ENCODE results near the gene FAM117B.
"Not testable (repeated sequence)": the region's sequence is repeated elsewhere in the genome, so short reads cannot be mapped to it uniquely, and the experiment has no call there.

The FAM117B gene

DNA sequence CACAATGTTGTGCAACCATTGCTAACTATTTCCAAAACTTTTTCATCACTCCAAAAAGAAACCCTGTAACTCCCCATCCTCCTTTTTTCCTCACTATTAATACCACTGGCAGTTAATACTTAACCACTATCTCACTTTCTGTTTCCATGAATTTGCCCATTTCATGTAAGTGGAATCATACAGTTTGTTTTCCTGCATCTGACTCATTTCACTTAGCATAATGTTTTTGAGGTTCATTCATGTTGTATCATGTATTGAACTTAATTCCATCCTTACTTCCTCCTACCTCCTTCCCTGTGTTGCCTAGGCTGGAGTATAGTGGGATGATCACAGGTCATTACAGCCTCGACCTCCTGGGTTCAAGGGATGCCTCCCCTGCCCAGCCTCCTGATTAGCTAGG is 68.3 kb downstream of the FAM117B start:
- DNase-seq (ENCODE audit: low read depth in 2 of 2): no peak

DNA sequence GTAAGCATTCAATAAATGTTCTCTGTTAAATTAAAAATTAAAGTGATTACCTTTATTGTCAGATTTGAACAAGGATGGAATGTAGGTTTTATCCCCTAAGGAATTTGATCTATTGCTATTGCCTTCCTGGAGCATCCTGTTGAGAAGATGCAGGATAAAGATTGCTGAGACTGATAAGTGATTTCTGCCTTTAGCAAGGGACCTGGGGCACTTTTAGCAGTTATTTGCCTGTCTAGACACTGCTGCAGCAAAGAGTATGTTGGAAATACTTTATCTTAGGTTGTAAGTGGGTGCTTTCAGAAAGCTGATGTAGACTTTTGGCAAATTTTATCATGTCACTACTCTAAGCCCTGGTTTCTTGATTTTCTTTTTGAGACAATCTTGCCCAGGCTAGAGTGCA is 69.5 kb downstream of the FAM117B start:
- DNase-seq (ENCODE audit: low read depth in 2 of 2): no peak

DNA sequence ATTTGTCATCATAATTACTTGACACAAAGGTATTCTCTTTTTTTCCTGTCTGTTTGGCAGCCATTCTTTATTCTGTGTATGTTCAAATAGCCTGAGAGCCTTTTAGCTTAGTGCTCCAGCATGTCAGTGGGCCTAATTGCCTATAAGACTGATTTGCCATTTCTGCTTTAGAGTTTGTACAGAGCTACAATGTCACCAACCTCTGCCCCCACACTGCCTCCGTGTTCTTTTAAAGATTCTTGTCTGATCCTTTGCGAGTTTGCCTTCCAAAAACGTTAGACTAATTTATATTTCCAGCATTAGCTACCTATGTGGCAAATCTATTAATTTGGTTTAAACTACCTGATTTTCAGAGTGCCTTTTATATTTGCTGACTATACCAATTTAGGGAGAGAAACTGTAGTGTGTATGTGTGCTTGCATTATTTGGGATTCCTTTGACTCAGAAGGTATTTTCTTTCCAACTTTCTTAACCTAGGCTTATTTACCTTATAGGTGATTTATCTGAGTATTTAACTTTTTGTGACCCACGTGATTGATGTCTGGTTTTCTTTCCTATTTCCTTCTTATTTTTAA is 70.8 kb downstream of the FAM117B start:
- no peak for DNase-seq (ENCODE audit: low read depth in 2 of 2)

DNA sequence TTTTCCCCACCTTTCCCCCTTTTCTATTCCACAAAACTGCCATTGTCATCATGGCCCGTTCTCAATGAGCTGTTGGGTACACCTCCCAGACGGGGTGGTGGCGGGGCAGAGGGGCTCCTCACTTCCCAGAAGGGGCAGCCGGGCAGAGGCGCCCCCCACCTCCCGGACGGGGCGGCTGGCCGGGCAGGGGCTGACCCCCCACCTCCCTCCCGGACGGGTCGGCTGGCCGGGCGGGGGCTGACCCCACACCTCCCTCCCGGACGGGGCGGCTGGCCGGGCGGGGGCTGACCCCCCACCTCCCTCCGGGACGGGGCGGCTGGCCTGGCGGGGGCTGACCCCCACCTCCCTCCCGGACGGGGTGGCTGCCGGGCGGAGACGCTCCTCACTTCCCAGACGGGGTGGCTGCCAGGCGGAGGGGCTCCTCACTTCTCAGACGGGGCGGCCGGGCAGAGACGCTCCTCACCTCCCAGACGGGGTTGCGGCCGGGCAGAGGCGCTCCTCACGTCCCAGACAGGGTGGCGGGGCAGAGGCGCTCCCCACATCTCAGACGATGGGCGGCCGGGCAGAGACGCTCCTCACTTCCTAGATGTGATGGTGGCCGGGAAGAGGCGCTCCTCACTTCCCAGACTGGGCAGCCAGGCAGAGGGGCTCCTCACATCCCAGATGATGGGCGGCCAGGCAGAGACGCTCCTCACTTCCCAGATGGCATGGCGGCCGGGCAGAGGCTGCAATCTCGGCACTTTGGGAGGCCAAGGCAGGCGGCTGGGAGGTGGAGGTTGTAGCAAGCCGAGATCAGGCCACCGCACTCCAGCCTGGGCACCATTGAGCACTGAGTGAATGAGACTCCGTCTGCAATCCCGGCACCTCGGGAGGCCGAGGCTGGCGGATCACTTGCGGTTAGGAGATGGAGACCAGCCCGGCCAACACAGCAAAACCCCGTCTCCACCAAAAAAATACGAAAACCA is 80.5 kb downstream of the FAM117B start:
- not testable (repeated sequence) for DNase-seq (ENCODE audit: low read depth in 2 of 2)

DNA sequence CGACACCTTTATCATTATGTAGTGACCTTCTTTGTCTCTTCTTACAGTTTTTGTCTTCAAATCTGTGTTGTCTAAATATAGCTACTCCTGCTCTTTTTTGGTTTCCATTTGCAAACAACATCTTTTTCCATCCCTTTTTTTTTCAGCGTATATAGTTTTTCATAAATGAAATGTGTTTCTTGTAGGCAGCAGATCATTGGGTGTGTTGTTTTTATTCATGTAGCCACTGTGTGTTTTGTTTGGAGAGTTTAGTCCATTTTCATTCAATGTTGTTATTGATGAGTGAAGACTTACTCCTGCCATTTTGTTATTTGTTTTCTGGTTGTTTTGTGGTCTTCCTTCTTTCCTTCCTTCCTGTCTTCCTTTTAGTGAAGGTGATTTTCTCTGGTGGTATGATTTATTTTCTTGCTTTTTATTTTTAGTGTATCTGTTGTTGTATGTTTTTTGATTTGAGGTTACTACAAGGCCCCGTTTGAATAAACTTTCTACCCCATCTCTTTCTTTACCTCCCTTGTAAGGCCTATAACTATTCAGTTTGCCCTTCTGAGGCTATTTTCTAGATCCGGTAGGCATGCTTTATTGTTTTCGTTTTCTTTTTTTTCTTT is 81.4 kb downstream of the FAM117B start:
- no peak for DNase-seq (ENCODE audit: low read depth in 2 of 2)

DNA sequence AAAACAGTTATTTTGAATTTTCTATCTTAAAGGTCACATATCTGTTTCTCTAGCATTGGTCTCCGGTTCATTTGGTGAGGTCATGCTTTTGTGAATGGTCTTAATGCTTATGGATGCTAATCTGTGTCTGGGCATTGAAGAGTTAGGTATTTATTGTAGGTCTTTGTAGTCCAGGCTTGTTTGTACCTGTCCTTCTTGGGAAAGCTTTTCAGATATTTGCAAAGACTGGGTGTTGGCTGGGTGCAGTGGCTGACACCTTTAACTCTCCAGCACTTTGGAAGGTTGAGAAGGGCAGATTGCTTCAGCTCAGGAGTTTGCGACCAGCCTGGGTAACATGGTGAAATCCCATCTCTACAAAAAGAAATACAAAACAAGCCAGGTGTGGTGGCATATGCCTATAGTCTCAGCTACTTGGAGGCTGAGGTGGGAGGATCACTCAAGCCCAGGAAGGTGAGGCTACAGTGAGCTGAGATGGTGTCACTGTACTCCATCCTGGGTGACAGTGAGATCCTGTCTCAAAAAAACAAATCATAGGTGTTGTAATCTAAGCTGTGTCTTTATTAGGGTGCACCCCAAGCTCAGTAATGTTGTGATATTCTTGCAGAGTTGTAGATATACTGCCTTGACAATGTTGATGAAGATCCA is 82.3 kb downstream of the FAM117B start:
- no peak for DNase-seq (ENCODE audit: low read depth in 2 of 2)

DNA sequence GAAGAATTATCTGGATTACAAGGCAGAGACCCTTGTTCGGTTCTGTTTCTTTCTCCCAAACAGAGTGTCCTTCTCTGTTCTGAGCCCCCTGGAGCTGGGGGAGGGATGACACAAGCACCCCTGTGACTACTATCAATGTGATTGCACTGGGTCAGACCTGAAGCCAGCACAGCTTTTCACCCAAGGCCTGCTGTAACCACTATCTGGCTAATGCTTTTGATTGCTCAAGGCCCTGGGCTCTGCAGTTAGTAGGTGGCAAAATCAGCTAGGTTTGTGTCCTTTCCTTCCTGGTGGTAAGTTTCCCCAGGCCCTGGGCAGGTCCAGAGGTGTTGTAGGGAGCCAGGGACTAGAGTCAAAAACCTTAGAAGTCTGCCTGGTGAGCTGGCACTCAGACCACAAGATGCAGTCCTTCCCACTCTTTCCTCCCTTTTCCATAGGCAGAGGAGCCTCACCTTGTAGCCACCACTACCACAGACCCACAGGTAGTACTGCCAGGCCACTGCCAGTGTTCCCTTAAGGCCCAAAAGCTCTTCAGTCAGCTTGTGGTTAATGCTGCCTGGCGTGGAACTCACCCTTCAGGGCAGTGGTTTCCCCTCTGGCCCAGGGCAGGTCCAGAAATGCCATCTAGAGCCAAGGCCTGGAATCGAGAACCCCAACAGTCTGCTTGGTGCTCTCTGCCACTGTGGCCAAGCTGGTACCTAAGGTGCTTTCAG is 83.0 kb downstream of the FAM117B start:
- no peak for DNase-seq (ENCODE audit: low read depth in 2 of 2)

DNA sequence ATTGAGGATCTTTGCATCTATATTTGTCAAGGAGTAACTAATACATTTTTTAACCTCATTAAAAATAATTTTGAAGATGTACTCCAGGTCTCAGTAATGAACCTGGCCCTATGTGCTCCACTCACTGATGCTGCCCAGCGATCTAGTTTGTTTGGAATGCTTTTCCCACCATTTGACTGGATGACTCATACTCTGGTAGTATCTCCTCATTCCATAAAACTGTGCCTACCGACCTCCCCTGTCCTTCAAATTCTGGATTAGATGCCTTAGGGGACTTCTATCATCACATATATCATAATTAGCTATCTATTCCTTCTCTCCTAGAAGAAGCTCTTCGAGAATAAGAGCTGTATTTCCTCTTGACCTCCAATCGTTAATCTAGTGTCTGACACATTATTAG is 83.8 kb downstream of the FAM117B start:
- DNase-seq (ENCODE audit: low read depth in 2 of 2): no peak

DNA sequence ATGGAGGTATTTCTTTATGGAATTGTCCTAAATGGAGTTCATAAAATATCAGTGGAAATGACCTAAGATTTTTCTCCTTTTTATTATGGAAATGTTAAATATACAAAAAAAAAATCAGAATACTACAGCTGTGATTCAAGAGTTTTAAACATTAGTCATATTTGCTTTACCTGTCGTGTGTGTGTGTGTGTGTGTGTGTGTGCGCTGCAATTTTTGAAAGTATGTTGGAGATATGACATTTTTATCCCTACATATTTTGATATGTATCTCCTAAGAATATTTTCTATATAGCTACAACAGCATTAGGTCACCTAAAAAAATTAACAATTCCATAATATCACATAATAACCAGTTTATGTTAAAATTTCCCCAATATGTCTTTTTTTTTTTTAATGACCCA is 85.5 kb downstream of the FAM117B start:
- DNase-seq (ENCODE audit: low read depth in 2 of 2): no peak

DNA sequence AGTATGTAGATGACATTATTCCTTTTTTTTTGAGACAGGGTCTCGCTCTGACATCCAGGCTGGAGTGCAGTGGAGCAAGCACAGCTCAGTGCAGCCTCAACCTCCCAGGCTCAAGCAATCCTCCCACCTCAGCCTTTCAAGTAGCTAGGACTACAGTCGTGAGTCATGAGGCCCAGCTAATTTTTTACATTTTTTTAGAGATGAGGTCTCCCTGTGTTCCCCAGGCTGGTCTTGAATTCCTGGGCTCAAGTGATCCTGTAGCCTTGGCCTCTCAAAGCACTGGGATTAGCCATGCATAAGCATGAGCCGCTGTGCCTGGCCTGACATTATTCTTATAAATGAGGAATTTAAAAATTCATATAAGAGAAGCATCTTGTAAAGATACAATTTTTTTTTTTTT is 86.9 kb downstream of the FAM117B start:
- no peak for DNase-seq (ENCODE audit: low read depth in 2 of 2)

DNA sequence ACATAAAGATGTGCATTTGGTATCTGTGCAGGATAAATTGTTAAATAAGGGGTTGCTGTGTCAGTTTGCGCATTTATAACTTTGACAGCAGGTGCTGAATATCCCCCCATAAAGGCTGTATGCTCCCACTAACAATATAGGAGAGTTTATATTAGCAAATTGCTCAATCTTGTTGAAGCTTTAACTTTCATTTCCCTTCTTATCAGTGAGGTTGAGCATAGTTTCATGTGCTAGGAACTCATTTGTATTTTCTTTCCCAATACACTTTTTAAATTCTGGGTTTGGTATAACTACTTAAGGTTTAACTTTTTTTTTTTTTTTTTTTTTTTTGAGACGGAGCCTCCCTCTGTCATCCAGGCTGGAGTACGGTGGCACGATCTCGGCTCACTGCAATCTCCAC is 89.0 kb downstream of the FAM117B start:
- no peak for DNase-seq (ENCODE audit: low read depth in 2 of 2)

DNA sequence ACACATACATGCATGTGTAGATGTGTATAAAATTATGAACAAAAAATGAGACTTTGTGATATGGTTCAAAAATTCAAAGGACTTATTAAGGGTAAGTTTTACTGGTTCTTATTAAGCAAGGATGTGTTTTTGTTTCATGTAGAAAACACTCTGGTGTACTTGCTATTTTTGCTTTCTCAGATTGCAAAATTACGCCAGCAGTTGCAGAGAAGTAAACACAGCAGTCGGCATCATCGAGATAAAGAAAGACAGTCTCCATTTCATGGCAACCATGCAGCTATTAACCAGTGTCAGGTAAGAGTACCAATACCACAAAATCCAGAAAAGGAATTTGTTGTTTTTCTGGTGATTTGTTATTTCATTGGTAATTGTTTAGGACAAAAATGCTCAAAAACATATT is 91.3 kb downstream of the FAM117B start:
- DNase-seq (ENCODE audit: low read depth in 2 of 2): no peak

DNA sequence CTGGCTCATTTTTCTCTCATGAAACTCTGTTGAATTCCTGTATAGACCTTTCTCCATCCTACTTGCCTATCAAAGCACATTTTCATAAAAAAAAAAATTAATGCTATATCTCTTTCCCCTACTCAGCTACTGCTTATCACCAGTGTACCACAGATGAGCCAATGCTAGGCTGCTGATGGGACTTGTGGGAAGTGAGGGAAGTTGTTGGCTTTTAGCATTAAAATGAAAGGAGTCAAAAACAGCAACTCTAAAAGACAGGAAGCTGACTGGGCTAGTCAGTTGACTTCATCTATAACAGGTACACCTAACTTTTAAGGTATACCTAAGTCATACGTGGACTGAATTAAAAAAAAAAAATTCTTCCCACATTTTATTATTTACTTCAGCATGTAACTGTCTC is 102.1 kb downstream of the FAM117B start:
- no peak for DNase-seq (ENCODE audit: low read depth in 2 of 2)

DNA sequence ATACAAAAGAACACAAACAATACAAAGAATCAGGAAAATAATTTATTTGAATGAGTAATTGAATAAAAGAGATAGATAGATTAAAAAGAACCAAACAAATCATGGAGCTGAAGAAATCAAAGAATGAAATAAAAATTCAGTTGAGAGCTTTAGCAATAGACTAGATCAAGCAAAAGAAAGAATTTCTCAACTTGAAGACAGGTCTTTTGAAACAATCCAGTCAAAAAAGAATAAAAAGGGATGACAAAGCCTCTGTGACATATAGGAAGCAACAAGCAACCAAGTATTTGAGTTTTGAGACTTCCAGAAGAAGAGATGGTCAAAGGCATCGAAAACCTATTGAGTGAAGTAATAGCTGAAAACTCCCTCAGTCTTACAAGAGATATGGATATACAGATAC is 108.8 kb downstream of the FAM117B start:
- no peak for DNase-seq (ENCODE audit: low read depth in 2 of 2)

DNA sequence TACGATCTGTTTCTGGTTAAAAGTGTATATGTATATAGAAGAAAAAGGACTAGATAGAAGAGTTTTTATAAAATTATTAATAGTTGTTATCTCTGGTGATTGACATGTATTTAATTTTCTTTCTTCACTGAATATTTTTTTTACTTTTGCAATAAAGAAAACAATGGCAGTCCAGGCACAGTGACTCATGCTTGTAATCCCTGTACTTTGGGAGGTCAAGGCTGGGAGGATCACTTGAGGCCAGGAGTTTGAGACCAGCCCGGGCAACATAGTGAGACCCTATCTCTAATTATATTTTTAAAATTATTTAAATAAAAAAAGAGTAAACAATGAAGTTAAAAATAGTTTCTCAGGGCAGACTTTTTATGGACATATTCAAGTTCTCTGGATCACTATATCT is 114.7 kb downstream of the FAM117B start:
- DNase-seq (ENCODE audit: low read depth in 2 of 2): no peak

DNA sequence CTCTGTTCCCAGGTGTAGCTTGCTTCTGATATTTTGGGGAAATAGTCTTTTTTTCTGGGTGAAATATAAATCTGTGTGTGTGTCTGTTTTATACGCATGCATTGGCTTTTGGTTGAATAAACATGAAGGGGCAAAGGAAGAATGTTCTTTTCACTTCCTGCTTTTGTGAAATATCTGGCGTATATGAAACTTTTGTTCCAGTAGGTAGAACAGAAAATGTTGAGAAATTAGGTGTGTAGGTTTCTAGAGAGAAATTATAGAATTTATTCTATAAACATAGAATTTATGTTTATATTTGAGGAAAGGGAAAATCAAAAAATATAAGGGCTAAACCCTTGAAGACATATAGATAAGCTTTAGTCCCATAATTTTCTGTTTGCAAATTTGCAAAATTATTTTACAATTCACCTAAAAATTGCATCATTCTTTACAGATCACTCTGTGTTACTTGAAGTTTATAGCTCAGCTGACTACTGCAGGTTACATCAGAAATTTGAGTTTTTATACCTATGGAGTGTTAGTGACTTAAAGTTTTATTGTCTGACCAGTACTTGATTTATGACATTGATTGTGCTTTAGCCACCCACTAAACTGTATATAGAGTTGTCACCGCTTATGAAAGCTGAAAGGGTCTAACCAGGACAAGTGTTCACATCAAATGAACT is 116.1 kb downstream of the FAM117B start:
- DNase-seq (ENCODE audit: low read depth in 2 of 2): no peak

DNA sequence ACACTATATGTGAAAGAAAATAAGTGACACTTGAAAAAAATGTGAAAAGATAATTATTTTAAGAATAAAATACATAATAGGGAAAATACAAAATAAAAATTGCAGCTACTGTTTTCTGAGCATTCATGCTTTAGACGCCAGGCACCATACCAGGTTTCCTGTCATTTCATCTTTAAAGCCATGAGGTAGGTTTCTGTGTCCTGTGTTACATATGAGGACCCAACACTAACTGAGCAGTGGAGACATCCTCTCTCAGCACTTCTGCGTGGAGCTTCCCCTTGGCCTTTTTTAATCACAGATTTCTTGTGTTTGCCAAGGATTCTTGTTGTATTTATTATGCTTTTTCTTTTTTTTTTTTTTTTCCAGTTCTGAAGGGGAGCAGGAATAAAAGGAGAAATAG is 117.3 kb downstream of the FAM117B start:
- DNase-seq (ENCODE audit: low read depth in 2 of 2): no peak

DNA sequence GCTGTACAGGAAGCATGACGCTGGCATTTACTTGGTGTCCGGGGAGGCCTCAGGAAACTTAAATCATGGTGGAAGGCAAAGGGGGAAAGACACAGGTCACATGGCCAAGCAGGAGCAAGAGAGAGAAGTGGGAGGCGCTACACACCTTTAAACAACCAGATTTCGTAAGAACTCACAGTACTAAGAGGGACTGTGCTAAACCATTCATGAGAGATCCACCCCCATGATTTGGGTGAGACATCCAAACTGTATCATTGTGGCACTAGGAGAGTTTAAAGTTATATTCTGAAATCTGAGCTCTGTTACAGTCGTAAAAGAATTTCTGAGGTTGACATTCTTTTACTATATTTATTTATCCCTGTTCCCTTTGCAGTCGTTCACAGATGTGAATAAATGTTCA is 120.2 kb downstream of the FAM117B start:
- no peak for DNase-seq (ENCODE audit: low read depth in 2 of 2)

DNA sequence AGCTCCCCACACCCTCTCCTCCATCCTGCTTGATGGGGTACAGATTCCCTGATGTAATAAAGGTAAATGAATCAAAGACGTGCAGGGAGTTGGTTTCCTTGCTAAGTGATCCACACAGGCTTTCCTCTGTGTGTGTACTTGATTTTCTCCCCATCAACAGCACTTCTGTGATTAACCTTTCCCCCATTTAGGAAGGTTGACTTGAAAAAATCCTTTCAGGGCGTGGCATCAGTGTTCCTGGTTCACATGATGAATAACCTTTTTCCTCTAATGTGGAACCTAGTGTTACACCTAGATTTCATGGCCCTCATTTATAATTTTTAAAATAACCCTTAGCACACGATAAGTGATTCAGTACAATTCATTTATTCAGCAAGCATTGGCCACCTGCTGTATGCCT is 121.8 kb downstream of the FAM117B start:
- no peak for DNase-seq (ENCODE audit: low read depth in 2 of 2)

DNA sequence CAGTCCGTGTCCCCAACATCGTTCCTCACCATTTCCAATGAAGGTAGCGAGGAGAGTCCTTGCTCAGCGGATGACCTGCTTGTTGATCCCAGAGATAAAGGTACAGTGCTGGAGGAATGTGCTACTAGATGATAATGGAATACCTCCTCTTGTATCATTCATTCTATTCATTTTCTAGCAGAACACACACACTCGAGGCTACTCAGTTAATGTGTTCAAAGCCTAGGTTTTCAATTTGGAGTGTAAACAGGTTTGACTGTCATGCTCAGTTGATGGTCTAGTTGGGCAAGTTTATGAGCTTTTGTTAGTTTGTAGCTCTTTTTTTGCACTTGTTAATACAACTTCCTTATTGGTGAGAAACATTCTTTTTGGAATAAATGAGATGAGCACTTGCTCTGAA is 122.6 kb downstream of the FAM117B start:
- DNase-seq (ENCODE audit: low read depth in 2 of 2): no peak

DNA sequence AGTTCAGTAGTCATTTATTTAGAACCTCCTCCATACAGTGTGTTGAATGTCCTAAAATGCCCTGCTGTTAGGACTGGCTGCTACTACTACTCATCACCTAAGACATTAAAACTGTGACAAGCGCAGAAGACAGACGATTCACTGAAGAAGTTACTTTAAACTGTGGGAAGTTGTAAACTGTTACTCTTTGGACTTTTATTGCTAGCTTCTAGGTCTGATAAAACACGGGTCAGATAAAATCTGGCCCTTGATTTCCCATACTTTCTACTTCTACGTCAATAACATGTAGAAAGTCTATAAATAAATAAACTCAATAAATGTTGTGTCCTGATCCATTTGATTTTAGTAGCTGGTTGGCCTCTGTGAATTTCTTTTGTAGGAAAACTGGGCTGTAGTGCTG is 123.4 kb downstream of the FAM117B start:
- DNase-seq (ENCODE audit: low read depth in 2 of 2): no peak
